LHCN-M2 (cell line): Measurements from ENCODE around the gene ALDH2. TPM values are rescaled to one million over a fixed set of nuclear protein-coding genes. Genes with fewer than 3 reads are reported as not detected.
A peak's percentile ranks its signal among the peaks of the same experiment; 100 is the strongest.
"Not testable (repeated sequence)": the region's sequence is repeated elsewhere in the genome, so short reads cannot be mapped to it uniquely, and the experiment has no call there.

Experiments
- DNase-seq: peaks from one replicate; pipeline ENCODE4 v3.0.0-alpha.2; 2012; ENCODE audit warnings: low read depth
- total RNA-seq: library from RNA; depleted of rRNA; stranded (reverse); fragments of >200 nt; gene quantifications from 2 replicates; pipeline ENCODE4 v1.2.3, GENCODE V29; 2014

Gene ALDH2
- total RNA-seq, 1 experiment from 2014 or later, result 4.5 TPM

DNA sequence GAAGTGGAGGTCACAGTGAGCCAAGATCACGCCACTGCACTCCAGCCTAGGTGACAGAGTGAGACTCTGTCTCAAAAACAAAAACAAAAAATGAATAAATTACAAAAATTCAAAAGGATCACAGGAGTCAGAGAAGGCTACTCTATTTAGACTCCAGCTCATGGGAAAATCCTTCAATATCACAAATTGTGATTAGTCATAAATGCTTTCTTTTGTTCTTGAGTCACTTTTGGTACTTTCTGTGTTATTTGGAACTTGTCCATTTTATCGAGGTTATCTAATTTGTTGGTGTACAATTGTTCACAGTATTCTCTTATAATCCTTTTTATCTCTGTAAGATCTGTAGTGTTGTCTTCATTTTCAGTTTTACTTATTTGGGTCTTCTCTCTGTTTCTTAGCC is 18.9 kb downstream of the ALDH2 start:
- DNase-seq, result peak; percentile 59

DNA sequence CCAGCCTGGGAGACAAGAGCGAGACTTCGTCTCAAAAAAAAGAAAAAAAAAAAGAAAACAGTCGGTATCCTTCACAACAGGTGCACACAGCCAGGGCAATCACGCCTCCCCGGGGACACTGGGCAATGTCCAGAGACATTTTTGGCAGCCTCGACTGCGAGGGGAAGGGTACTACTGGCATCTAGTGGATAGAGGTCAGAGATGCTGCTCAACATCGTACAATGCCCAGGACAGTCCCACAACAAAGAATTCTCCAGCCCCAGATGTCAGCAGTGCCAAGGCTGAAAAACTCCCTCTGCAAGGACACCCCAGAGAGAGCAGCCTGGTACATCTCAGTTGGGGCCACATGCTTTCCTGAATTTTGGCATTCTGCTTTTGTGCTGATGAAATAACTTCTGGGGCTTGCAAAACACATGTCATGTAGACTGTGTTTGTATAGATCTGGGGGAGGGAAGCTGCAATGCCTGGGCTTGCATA is 21.5 kb downstream of the ALDH2 start:
- peak; percentile 79 for DNase-seq

DNA sequence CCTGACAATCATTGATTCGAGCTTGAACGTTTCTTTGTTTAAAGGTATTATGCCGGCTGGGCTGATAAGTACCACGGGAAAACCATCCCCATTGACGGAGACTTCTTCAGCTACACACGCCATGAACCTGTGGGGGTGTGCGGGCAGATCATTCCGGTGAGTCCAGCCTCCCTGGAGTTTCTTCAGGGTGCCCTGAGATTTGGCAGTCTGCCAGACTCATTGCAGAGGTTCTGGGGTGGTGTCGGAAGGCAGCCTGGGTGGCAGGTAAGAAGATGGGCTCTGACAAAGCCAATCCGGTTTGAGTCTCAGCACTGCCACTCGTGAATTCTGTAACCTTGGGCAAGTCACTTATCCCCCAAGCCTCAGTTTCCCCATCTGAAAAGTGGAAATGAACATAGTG is 23.0 kb downstream of the ALDH2 start:
- DNase-seq, result no peak

DNA sequence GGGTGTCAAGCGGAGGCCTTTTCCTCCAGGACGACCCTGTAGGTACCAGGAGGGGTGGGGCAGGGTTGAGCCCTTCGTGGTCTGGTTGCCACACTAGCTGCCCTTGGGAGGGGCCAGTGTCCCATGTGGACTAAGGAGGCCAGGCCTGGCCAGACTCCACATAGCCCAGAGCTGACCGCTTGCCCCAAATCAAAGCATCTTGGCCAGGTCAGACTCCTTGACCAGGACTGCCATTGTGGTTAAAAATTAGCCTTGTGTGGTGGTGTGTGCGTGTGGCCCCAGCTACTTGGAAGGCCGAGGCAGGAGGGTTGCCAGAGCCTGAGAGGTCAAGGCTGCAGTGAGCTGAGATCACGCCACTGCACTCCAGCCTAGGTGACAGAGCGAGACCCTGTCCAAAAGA is 24.8 kb downstream of the ALDH2 start:
- DNase-seq, result no peak

DNA sequence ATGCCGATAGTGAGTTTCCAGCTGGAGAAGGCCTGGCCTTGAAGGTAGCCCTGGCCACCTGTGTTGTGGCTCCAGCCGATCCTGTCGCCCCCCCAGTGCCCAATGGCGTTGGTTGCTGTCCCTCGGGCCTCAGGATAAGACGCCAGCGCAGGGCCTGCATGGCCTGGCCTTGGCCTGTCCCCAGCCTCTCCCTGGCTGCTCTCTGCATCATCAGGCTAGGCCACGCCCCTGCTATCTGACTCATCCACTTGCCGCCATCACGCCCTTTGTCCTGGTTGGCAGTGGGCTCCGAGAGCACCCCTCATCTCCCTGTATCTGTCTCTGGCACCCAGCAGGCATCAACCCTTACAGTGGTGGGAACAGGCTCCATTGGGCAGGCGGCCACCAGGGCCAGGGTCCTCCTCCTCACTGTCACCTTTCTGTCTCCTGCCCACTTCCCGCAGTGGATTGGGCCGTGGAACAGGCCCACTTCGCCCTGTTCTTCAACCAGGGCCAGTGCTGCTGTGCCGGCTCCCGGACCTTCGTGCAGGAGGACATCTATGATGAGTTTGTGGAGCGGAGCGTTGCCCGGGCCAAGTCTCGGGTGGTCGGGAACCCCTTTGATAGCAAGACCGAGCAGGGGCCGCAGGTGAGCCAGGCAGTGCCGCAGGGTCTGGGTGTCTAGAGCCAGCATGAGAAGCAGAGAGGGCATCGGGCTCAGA is 25.6 kb downstream of the ALDH2 start:
- no peak for DNase-seq

DNA sequence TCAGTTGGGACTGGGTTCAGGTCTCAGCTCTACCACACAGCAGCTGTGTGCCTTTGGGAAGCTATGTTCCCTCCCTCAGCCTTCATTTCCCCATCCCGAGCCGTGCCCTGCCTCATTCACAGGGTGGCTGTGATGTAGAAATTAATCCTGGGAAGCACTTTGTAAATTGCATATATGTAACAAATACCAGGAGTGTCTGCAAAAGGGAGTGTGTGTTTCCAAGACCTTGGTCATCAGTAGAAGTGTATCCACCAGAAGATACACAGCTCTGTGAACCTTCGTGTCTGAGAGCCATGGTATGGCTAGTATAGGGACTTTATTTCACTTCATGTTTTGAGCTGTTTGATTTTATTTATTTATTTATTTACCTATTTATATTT is 26.1 kb downstream of the ALDH2 start:
- no peak for DNase-seq

DNA sequence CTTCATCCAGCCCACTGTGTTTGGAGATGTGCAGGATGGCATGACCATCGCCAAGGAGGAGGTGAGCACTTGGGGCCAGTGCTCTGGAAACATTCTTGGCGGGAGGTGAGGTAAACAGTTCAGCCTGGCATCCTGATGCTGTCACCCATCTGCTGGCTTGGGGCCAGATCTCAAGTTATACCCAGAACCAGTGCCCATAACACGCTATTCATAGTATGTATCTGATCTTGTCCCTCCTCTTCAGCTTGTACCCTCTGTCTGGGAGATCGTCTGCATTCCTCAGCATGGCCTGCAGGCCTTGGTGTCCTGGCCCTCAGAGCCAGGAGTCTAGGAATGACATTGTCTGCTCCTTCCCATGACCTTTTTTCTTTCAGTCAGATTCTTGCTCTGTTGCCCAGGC is 31.4 kb downstream of the ALDH2 start:
- DNase-seq, result no peak

DNA sequence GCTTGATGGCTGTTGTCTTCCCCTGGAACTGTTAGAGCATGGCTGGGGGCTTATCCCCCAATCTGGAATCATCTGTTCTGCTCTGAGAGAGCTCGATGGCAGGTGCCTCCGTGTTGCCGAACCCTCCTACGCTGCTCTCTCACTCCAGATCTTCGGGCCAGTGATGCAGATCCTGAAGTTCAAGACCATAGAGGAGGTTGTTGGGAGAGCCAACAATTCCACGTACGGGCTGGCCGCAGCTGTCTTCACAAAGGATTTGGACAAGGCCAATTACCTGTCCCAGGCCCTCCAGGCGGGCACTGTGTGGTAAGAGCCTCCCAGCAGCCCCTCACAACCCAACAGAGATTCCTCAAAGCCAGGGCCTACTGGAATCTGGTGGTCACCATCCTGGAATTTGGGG is 33.0 kb downstream of the ALDH2 start:
- DNase-seq, result no peak

DNA sequence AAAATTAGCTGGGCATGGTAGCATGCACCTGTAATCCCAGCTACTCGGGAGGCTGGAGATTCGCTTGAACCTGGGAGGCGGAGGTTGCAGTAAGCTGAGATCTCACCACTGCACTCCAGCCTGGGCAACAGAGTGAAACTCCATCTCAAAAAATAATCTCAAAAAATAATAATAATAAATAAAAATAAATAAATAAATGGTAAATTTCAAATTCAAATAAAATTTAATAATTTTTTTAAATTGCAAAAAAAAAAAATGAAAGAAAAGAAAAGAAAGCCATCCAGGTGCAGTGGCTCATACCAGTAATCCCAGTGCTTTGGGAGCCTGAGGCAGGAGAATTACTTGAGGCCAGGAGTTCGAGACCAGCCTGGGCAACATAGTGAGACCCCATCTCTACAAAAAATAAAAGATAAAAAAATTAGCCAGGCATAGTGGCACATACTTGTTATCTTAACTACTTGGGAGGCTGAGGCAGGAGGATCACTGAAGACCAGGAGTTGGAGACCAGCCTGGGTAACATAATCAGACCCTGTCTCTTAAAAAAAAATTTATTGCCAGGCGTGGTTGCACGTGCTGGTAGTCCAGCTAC is 36.4 kb downstream of the ALDH2 start:
- no peak for DNase-seq

DNA sequence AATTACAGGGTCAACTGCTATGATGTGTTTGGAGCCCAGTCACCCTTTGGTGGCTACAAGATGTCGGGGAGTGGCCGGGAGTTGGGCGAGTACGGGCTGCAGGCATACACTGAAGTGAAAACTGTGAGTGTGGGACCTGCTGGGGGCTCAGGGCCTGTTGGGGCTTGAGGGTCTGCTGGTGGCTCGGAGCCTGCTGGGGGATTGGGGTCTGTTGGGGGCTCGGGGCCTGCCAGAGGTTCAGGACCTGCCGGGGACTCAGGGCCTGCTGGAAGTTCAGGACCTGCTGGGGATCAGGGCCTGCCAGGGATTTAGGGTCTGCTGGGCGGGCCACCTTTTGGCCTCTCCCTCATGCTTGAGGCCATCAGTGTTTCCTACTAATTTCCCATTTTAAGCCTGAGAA is 37.1 kb downstream of the ALDH2 start:
- no peak for DNase-seq

DNA sequence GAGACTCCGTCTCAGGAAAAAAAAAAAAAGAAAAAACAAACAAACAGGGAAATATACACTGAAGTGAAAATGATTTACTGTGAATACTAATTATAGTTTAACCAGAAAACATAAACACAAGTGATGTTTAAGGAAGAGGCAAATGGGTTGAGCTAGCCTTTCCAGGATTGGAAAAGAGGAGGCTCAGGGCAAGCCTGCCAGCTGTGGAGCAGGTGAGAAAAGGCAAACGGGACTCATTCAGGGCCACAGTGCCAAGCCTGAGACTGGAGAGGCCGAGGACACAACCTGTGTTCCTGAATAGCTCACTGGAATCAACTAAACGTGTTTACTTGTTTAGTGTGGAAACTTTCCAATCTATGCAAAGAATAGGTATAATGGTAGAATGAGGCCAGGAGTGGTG is 39.6 kb downstream of the ALDH2 start:
- no peak for DNase-seq

DNA sequence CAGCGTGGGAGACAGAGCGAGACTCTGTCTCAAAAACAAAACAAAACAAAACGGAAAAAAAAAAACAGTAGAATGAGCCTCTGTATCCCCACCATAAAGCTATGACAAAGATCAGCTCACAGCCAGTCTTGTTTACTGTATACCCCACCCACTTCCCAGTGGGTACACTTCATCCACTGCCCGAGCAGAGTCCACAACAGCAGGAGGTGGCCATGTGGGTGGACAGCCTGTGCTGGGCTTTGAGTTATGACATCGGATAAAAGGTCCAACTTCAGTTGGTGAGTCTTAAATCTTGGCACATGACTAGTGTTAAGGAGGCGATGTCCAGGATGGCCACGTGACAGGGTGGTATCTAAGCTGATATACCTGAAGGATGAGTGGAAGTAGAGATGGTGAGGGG is 40.5 kb downstream of the ALDH2 start:
- DNase-seq, result no peak

DNA sequence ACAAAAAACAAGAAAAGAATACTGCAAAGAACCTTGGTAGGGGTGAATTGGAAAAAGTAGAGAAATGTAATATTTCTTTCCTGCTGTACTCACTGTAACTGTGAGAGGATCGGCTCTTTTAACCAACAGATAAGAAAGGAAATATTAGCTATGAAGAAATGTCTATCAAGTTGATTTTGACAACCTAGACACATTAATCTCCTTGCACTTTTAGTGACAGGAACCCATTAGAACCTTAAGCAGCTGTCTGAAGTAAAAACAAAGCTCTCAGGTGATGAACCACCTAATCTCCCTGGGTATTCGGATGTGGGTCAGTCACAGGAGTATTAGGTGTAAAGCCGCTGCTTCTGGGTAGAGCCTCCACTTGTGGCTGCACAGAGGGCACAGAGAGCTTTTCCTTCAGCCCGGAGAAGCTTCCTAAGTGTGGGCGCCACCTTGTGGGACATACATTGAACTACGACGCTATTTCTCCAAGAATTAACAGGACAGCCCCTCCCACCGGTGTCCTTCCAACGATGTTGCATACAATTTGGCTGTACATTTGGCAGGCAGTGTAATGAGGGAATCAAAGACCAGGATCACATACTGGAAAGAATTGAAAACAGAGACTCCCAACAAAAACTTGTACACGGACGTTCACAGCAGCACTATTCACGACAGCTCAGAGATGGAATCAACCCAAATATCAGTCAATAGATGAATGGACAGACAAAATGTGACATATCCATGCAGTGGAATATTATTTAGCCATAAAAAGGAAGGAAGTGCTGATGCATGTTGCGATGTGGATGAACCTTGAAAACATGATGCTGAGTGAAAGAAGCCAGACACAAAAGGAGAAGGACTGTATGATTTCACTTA is 46.4 kb downstream of the ALDH2 start:
- DNase-seq, result peak; percentile 74

DNA sequence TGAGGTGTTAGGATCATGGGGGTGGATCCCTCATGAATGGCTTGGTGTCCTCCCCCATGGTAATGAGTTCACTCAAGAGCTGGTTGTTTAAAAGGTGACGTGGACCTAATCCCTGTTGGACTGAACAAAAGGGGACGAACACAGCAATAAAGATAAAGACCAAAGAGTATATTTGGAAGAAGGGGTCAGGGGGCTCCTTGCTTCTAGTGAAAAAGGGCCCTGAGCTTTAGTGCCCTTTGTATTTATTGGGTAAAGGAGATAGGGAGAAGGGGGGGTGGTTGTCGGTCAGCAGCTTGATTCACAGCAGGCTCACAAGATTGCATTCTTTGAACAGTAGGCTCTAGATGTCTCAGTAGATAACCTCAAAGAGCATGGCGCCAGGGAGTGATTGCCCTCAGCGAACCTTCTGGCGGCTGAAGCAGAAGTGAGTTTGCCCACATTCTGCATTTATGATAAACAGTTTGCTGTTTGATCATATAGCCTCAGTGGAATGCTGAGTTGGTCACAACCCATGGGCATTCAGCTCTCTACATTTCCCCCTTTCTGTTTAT is 49.4 kb downstream of the ALDH2 start:
- DNase-seq, result no peak

DNA sequence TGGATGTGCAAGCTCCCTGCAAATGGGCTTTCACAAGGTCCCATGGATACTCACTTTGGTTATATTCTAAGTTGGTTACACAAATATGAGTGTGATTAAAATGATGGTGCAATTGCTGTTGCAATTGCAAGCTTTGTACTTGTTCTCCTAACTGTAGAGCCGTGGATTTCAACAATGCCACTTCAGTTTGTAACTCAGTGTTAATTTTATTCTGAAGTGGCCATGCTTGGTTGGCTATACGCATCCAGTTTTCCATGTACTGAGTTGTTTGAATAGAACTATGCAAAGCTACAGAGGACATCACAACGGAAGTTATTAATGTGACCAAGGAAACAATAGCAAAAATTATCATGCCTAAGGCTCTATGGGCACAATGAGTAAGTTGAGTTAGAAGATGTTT is 50.2 kb downstream of the ALDH2 start:
- not testable (repeated sequence) for DNase-seq

DNA sequence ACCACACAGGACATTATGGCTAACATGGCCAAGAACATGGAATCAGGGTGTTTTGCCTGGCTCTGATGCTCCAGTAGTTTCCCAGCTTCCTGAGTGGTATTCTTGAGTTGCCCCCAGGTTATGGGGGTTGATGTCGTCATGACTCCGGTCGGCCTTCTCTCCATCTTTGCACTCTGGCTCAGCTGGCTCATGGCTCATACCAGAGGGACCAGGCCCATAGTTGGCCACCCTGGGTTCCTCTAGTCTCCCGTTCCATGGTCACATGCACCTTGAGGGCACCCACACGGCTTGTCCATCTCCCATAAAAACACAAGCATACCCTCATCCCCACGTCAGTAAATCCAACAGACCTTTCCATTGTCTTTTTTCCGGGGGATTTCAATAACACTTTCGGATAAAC is 51.6 kb downstream of the ALDH2 start:
- no peak for DNase-seq

DNA sequence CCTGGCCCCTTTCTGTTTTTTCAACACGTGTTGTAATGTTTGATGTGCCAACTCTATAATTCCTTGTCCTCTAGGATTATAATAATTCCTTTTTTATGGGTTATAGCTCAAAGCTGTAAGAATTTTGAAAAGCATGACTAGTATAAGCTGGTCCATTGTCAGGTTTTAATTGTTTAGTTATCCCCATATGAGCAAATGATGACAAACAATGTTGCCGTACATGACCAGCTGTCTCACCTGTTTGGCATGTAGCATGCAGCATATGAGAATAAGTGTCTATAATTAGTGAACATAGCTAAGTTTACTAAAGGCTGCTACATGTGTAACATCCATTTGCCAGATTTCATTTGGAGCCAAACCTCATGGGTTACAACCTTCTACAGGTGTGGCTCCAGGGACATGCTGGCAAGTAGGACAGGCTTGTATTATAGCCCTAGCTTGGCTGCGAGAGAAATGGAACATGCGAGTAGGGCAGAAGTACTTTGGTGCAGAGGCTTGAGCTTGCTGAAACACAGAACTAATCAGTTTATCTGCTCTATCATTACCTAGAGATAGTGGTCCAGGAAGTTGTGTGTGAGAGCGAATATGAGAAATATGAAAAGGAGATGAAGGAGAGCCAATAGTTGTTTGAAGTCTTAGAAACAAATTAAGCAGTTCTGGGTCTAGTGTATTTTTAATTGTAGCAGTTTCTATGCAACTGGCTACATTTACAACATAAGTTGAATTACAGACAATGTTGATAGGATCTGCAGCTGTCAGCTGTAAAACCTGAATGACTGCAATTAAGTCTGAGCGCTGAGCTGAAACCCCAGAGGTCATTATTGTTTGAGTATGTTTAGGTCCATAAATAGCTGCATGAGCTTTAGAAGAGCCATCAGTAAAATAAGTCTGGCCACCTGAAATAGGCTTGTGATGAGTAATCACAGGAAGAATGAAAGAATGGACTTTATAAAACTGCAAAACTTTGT is 52.7 kb downstream of the ALDH2 start:
- no peak for DNase-seq

DNA sequence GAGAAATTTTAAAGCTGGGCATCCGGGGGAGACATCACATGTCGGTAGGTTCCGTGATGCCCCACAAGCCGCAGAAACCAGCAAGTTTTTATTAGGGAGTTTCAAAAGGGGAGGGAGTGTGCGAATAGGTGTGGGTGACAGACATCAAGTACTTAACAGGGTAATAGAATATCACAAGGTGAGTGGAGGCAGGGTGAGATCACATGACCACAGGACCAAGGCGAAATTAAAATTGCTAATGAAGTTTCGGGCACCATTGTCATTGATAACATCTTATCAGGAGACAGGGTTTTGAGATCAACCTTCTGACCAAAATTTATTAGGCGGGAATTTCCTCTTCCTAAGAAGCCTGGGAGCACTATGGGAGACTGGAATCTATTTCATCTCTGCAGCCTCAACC is 54.1 kb downstream of the ALDH2 start:
- DNase-seq, result not testable (repeated sequence)

DNA sequence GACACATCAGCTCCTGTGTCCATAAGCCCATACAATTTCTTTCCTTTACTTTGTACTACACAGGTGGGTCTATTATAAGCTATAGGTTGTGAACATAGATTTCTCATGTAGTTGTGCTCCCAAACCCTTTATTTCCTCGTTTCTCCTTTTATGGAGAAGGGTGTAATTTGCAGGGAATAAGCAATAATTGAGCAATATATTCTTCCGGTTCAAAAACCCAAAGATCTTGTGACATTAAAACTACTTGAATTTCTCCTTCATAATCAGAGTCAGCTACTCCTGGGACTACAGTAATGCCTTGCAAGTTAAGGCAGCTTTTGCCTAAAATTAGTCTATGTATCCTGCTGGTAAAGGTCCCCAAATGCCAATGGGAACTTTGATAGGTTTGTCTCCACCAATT is 56.2 kb downstream of the ALDH2 start:
- no peak for DNase-seq

DNA sequence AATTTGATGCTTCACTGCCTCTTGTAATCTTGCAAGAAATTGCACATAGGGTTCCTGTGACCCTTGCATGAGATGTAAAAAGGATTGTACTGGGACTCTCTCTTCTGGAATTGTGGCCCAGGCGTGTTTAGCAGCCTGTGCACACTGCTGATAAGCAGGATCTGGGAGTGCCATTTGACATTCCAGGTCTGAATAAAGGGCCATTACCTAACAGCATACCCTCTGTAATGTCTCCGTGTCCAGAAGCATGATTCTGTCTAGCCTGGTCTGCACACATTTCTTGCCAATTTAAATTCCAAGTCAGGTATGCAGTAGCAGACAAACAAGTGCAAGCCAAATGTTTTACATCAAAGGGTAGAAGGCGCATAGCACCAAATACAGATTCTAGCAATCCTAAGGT is 57.2 kb downstream of the ALDH2 start:
- no peak for DNase-seq

DNA sequence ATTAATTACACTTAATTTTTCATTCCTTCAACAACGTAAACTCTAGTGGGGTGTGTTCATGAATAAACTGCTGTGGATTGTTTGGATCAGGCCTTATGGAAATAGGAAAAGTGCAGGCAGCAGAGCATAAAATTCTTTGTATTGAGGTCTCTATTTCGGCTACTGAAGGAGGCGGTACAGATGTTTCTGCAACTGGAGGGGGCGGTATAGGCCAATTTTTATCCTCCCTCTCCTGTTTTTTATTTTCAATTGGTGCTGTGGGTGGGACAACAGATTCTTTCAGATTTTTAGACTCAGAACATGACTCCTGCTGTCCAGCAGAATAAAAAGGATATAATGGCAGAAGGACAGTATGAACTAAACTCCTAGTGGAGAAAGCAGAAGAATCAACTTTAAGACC is 57.6 kb downstream of the ALDH2 start:
- not testable (repeated sequence) for DNase-seq
